ENCODE data around the gene ZNF189.

GRCh38 chr9:101409079-101409477, 10.4 kb downstream of the ZNF189 start:
- TF ChIP-seq CEBPB (IDR thresholded peaks at IDR 0.05): no peak
- no peak for TF ChIP-seq EP300 (IDR thresholded peaks at IDR 0.05; ENCODE audit: borderline replicate concordance)
- no peak for TF ChIP-seq CREB1 (IDR thresholded peaks at IDR 0.05; ENCODE audit: low read depth)
- no peak for TF ChIP-seq YY1 (IDR thresholded peaks at IDR 0.05; ENCODE audit: low read depth)
- TF ChIP-seq TEAD4 (IDR thresholded peaks at IDR 0.05): no peak
- no peak for TF ChIP-seq TCF12 (IDR thresholded peaks at IDR 0.05; ENCODE audit: low read depth)
- TF ChIP-seq TAF1 (IDR thresholded peaks at IDR 0.05; ENCODE audit: low read depth): no peak
- no peak for TF ChIP-seq NFIC (IDR thresholded peaks at IDR 0.05)
